ENCODE data around the gene LDHB.
A peak's percentile ranks its signal among the peaks of the same experiment; 100 is the strongest.
"Not testable (repeated sequence)": the region's sequence is repeated elsewhere in the genome, so short reads cannot be mapped to it uniquely, and the experiment has no call there.

Gene LDHB

DNA sequence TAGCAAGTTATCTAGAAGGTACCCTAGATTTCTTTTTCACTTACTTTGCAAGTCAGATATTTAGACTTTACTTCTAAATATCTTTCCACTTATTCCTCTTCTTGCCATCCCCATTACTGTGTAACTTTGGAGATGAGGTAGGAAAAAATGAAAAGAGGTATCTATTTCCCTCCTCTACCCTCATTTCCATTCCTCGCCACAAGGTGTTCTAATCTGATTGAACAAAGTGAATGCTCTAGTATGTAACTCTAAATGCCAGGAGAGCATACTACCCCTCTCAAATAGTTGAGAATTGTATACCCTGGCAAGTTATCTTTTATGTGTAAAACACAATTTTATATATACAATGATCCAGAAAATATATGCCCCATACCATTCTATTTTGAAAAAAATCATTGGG is 1.7 kb upstream of the LDHB start:
- no peak for DNase-seq

DNA sequence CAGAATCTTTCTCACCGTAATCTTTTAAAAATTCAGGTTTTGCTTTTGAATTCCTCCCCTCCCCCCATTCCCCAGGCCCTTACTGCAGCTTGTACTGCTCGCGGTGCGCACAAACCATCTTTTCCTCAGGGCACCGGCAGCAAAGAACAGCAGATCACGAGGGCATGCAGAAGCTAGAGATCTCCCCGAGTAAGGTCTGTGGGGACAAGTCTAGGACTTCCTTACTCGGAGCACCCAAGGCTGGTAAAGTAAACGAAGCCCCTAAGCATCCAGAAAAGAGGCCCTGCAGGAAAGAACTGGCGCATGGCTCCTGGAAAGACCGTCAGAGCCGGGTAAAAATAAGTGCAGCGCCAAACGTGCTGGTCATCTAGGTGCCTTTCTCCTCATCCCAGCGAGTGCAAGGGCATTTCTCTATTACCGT is 727 bp downstream of the LDHB start:
- DNase-seq: peak; percentile 36

DNA sequence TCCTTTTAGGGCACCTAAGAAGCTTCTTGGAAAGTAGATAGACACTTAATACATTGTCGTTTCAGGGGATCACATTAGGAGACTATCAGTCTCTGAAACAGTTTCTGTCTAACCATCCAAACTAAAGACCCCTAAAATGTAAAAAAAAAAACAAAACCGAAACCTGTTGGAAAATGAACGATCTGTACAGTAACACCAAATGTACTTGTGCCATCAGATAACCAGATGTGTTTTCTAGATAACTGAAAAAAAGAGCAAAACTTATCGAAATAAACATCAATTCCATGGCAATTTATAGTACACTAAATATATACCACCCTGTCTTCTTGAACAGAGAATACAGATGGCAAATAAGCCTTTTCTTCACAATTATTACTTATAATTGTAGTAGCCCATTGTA is 2.1 kb downstream of the LDHB start:
- no peak for DNase-seq

DNA sequence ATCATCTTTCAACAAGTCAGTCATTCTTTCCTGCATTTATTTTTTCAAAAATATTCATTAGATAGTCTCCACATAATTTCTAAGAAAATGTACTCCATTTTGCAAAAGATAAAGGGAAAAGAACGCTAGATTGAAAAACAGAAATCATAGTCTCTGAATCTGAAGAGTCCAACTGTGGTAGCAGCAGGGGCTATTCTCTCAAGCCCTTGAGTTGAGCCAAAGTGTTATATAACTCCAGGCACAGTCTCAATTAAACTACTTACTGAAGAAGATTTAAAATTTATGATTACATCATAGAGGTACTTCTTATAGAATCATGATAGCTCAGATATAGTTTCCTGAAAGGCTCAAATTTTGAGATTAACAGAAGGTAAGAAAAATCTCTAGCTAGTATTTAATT is 5.8 kb downstream of the LDHB start:
- DNase-seq: no peak

DNA sequence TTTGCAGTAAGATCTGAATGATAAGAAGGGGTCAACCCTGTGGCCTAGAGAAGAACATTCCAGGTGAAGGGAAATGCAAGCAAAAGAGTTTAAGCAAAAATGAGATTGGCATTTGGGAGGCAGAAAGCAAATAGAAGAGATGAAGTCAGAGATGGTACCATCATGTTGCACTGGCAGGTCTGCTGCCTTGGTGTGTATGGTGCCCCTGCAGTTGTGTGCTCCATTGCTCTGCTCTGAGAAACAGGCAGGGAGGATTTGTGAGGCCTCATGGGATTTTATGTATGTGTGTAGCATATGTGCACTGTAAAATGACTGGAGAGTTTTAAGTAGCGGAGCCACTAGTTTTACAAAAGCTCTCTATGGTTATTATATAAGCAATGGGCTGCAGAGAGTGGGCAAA is 6.6 kb downstream of the LDHB start:
- no peak for DNase-seq

DNA sequence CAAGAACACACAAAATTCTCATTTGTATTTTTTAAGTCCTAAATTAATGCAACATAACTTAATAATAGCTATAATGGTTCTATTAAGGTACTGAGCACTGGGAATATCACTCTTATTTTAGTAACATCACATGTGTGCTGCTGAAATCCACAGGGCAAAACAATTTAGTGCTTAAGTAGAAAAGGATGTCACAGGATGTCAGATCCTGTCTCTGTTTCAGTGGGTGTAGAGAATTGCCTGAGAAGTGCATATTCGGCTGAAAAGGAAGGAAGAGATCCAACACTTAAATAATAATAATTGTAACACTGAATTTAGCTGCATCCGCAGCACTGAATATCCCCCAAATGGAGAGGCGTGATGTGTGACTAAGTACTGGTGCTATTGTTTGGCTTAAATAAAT is 8.6 kb downstream of the LDHB start:
- DNase-seq: no peak

DNA sequence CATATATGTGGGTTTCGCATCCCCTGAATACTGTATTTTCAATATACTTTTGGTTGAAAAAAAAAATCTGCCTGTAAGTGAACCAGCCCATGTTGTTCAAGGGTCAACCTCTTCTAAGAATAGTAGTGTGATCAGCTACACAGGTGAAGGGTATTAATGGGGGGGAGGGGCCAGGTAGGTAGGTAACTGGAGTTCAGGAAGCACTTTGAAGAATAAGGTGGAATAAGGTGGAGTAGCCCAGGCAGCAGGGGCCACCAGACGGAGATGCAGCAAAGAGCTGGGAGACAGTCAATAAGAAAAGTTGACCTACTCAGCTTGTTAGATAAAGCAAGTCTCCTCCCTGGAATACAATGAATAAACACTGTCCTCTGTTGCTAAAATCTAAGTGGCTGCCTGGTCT is 9.3 kb downstream of the LDHB start:
- DNase-seq: no peak

DNA sequence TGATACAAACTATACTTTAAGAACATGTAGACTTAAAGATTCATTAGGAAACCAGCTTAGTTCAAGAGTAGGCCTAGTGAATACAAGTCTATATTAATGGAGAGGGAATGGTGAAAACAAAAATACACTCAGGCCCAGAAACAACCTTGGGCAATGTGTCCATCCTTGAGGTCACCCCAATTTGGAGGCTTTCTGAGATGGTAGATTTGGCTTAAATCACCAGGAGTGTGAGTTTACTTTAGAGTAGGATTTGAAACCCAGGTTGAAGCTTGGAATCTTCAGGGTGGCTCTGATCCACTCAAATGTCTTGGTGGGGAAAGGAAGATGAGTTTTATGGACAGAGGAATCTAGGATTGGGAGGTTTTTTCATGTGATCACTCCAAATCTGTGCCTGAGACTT is 10.5 kb downstream of the LDHB start:
- no peak for DNase-seq

DNA sequence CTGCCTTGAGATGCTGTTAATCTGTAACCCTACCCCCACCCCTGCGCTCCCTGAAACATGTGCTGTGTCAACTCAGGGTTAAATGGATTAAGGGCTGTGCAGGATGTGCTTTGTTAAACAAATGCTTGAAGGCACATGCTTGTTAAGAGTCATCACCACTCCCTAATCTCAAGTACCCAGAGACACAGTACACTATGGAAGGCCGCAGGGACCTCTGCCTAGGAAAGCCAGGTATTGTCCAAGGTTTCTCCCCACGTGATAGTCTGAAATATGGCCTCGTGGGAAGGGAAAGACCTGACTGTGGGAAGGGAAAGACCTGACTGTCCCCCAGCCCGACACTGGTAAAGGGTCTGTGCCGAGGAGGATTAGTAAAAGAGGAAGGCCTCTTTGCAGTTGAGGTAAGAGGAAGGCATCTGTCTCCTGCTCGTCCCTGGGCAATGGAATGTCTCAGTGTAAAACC is 12.6 kb downstream of the LDHB start:
- not testable (repeated sequence) for DNase-seq

DNA sequence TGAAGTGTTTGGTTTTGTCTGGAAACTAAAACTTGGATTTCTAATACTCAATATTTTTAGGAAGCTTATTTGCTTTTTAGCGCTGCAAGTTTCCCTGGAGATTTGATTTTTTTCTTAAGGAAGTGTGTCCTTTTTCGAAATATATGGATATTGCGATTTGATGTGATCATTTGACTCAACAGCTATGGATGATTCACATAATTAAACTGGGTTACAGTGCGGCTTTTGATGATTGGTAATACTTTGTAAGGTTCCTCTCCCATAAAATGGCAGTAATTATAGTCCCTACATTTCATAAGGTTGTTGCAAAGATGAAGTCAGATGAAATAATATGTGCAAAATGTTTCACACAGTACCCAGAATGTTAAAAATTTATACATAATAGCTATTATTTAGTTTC is 13.1 kb downstream of the LDHB start:
- no peak for DNase-seq

DNA sequence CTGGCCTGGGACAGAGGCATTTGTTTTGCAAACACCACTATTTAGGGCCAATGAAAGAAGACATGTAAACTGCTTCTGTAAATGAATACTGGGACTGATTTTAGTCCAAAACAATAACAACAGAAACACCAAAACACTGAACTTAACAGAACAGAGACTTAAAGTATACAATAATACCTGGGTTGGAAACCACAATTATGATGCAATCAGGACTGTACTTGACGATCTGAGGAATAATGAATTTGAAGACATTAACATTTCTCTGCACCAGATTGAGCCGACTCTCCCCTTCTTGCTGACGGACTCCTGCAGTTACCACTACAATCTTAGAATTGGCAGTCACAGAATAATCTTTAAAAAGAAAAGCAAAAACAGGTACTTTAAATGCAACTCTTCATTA is 13.9 kb downstream of the LDHB start:
- DNase-seq: no peak

DNA sequence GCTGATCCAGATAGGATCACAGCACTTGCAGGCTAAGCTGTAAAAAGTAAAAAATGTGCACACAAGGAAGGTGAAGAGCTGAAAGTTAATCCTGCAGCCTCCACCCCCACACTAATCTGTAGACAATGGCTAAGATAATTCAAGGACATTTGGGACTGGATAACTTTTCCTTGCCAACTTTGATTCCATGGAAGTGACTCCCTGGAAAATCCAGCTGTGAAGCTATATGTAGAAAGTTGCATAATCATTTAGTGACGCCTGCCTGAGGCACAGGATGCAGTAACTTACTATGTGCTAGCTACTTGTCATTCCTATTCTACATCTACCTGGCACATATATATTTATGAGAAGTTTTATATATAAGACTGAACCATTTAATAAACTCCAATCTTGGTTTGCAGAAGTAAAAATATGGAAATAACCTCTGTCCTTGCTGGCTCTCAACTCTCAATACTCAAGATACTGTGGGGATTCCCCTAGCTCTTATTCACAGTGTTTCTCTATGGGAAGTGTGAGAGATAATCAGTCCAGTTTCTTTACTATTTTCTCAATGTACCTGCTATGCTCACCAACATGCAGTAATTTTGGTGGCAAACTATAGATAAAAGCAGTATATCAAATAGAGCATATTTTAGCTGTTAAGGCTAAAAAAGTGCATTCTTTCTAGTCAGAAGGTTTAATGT is 14.8 kb downstream of the LDHB start:
- DNase-seq: no peak

DNA sequence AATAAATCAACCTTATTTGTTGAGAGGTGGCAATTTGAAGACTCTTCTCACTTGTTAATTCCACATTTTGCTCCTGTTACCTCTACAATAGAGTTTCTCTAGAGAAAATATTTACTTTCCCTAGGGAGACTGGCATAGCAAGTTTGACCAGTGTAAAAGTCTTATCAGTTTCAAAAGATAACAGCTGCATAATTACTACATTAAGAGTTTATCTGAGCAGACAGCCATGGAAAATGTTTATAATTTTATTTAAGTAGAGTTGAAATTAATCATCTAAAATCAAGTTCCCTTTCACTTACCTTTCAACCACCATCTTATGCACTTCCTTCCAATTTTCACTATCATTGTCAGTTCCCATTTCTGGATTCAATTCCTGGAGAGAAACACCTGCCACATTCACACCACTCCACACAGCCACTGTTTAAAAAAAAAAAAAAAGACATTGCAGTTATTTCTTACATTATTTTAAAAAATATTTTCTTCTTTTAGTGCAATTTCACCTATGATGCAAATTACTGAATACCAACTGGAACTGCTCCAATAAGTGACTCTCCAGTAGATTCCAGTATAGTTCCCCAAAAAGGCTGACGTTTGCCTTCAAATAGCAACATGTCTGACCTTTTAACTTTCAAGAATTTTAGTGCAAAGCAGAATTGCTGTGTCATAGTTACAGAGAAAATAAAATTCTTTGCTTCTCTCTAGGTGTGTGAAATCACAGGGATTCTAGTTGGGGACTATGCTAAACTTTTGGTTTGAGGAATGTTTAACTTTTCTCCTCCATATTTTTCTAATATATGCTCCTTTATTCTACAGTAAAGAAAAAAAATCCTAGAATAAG is 19.4 kb downstream of the LDHB start:
- DNase-seq: no peak

DNA sequence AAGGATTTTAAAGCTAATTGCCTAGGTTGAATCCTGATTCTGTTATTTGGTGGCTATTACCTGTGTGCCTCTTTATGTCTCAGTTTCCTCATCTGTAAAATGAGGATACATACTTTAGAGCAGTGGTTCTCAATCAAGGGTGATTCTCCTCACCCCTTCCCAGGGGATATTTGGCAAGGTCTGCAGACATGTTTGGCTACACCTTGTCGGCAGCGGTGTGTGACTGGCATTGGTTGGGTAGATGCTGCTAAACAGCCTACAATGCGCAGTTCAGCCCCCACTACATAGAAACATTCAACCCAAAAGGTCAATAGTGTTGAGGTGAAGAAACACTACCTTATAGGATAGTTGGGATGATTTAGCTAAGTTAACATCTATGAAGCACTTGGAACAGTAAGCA is 23.4 kb downstream of the LDHB start:
- no peak for DNase-seq

DNA sequence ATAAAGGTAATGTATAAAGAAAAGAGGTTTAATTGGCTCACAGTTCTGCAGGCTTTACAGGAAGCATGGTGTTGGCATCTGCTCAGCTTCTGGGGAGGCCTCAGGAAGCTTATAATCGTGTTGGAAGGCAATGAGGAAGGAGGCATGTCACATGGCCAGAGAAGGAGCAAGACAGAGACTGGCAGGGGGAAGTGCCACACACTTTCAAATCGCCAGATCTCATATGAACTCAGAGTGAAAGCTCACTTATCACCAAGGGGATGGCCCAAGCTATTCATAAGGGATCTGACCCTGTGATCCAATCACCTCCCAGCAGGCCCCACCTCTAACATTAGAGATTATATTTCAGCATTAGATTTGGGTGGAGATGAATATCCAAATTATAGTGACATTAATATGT is 26.3 kb downstream of the LDHB start:
- DNase-seq: no peak

DNA sequence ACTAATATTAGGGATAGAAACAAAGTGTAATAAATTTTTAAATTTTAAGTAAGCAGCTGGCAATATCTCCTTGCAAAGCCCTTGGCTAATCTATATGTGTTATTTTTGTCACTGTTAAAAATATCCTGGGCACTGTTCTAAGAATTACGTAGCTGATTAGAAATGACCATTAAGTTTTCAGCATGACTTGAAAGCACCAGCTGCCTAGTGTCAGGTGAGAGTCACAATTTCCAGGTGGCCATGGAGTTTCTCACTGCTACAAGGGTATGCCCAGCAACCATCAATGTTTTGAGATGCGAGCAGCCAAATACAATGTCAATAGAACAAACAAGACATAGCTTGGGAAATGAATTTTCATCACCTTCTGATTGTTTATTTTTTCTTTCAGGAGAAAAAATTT is 29.7 kb downstream of the LDHB start:
- no peak for DNase-seq

DNA sequence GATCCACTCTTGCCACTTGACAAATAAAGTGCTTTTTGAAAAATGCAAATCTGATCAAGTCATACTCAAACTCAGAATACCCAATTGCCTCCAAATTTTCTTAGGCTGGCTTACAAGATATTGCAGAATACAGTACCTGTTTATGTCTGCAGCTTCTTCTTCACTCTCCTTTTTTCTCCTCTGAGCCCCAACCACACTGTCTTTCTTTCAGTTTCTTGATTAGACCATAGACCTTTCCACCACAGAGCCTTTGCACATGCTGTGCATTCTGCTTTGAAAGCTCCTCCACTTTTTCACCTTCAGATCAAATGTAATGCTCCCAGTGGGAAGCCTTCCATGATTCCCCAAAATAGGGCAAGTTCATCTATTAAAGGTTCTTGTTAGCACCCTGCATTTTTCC is 39.1 kb downstream of the LDHB start:
- DNase-seq: no peak

DNA sequence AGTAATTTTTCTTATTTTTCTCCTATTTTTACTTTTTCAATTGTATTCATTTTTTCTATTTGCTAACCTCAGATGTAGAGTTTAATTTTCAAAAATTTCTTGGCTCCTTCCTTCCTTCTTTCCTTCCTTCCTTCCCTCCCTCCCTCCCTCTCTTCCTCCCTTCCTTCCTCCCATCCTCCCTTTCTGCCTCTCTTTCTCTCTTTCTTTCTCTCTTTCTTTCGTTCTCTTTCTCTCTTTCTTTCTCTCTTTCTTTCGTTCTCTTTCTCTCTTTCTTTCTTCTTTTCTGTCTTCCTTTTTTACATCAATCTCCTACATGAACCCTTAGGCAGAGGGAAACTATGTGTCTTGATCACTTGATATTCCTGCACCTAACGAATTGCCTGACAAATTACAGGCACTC is 40.6 kb downstream of the LDHB start:
- no peak for DNase-seq

DNA sequence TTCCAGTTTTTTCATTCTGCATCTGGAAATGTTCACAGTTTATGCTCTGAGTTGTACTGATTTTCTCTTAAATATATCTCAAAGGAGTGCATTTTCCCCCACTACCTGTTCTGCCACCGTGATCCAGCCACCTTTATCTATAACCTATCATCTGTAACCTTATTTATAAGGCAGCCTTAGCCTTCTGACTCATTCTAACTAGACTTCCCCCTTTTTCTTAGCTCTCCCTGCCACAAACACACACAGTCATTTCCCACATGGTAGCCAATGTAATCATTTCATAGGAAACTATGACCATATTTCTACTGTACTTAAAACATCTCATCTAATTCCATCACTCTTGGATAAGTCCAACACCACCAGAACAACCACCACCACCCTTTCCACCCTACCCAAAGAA is 42.2 kb downstream of the LDHB start:
- DNase-seq: peak; percentile 81

DNA sequence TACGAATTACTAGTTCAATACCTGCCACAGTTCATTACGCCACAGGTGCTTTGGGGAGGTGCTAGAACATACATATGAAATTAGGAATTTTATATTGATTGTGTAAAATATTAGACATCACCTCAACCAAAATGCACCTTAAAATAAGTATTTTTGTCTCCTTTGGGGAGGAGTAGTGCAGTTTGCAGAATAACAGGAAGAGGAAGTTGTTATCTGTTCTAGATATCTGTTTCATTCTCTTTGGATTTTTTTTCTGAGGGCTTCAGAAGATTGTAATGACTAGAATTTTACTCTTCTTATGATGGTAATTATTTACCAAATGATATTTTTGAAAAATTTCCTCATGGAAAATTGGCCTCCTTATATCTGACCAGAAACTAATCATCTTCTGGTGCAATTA is 43.1 kb downstream of the LDHB start:
- peak; percentile 58 for DNase-seq

DNA sequence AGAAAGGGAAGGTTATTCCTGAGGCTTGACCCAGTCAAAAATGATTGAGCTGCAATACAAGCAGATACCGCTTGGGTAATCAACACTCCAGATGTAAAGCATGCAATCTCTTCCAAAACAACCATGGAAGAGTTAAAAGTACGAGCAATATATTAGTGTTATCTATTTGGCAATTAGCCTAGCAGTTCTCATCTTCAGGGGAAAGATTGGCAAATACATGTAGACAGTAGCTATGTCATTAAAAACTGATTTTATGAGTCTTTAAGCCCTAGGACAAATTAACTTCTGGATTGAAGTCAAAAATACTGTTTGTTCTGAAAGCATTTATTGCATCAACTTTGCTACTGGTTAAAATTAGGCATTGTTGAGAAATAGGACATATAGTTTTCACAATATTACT is 43.7 kb downstream of the LDHB start:
- DNase-seq: no peak

DNA sequence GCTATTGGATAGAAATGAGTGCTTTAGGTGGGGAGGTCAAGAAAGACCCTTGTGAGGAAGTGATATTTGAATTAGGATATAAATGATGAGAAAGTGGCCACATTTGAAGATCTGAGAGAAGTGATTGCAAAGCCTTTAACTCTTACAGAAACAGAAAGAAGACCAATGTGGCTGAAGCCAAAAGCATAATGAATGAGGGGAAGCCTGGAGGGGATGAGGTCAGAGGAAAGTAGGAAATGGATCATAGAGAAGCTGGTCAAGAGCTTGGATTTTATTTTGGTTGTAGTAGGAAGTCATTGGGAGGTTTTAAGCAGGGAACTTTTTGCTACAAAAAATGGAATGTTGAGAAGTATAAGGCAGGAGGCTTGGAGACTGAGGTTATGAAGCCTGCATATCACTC is 49.4 kb downstream of the LDHB start:
- no peak for DNase-seq

DNA sequence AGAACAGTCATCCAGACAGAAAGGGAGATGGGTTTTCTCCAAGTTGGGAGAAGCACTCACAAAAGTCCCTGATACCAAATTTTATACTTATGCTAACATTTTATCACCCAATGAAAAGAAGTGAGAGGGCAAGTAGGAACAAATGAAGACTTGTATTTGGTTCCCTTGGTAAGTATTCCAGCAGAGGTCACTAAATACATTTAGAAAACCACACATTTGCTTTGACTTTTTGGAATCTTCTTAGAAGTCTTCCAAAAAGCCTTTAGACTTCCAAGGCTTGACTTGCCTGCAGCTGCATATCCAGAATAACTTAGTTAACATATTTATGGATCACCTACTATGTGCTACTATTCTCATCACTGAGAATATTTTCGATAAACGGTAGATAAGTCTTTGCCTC is 49.9 kb downstream of the LDHB start:
- DNase-seq: peak; percentile 45

DNA sequence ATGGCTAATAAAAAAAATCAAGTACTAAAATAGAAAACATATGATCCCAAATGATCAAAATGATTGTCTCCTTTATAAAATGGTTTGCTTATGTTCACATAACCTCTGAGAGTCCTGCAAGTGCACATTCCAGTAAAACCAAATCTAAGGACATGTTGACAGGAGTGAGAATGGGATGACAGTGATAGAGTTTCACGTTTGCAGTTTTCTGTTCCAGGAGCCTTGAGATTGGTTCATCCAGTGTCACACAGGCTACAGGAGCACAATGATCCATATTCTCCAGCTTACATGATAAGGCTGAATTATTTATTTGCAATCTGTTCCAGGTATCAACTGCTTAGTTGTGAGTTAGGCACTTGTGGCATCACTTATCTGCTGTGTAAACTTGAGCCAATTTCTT is 51.5 kb downstream of the LDHB start:
- DNase-seq: no peak
